CD4-positive, alpha-beta T cell (primary cell): Measurements from ENCODE around the gene FYN. TPM values are rescaled to one million over a fixed set of nuclear protein-coding genes. Genes with fewer than 3 reads are reported as not detected.
"Not testable (repeated sequence)": the region's sequence is repeated elsewhere in the genome, so short reads cannot be mapped to it uniquely, and the experiment has no call there.

Experiments used
- ATAC-seq: fragments of 200-7000 bp; cut with Tn5 transposase; one replicate; pipeline ENCODE4 v1.10.0; 2022; ENCODE audit warnings: mild to moderate bottlenecking; ENCODE audit not compliant: poor library complexity
- CTCF ChIA-PET: fragments of 350-600 bp; sonication (Branson Sonifier 250); formaldehyde crosslinking; loops from one replicate; lab custom pipeline; 2021; ENCODE audit warnings: antibody characterized with exemption, inconsistent platforms; lab: Charles Lee
- POLR2A ChIA-PET: fragments of 350-600 bp; sonication (Branson Sonifier 250); formaldehyde crosslinking; loops from one replicate; lab custom pipeline; 2021; ENCODE audit warnings: antibody characterized with exemption, inconsistent platforms; lab: Charles Lee
- DNase-seq, 14 experiments: peaks; one replicate each; pipeline ENCODE4 v3.0.0-alpha.2; 2013 to 2020; ENCODE audit warnings: mixed read lengths in 2 of 14
- H3K27ac ChIP-seq, 2 donors: one replicate each; pipeline versions ENCODE4 v1.5.1 to v1.7.0; 2013; ENCODE audit warnings: low read length in 2 of 2, low read depth in 1 of 2, mild to moderate bottlenecking in 1 of 2
- H3K27me3 ChIP-seq, 2 experiments: 1 replicate in 1 of 2; 2 replicates in 1 of 2; pipeline versions ENCODE4 v1.6.1 to v1.7.0; 2013; ENCODE audit warnings: low read length in 2 of 2, control low read depth in 1 of 2, mild to moderate bottlenecking in 1 of 2, moderate library complexity in 1 of 2; ENCODE audit not compliant: insufficient read depth in 2 of 2, control insufficient read depth in 1 of 2
- H3K36me3 ChIP-seq: one replicate; pipeline ENCODE4 v1.6.1; 2013; ENCODE audit warnings: low read length, control low read depth; ENCODE audit not compliant: insufficient read depth
- H3K4me1 ChIP-seq: one replicate; pipeline ENCODE4 v1.6.1; 2013; ENCODE audit warnings: low read length, control low read depth; ENCODE audit not compliant: insufficient read depth
- H3K4me3 ChIP-seq: one replicate; pipeline ENCODE4 v1.5.1; 2013; ENCODE audit warnings: mild to moderate bottlenecking, low read length, moderate library complexity
- H3K9me3 ChIP-seq, 2 experiments: 1 replicate in 1 of 2; 2 replicates in 1 of 2; pipeline versions ENCODE4 v1.6.1 to v1.7.0; 2013; ENCODE audit warnings: low read length in 2 of 2, mild to moderate bottlenecking in 2 of 2, control low read depth in 1 of 2, moderate library complexity in 1 of 2; ENCODE audit not compliant: control insufficient read depth in 1 of 2, insufficient read depth in 1 of 2
- H3K27ac Mint-ChIP-seq: one replicate; pipeline ENCODE4 v1.8.0; 2020; ENCODE audit warnings: mixed read lengths
- H3K27me3 Mint-ChIP-seq: one replicate; pipeline ENCODE4 v1.8.0; 2021; ENCODE audit warnings: mixed read lengths
- H3K36me3 Mint-ChIP-seq: one replicate; pipeline ENCODE4 v1.8.0; 2021; ENCODE audit warnings: low read depth, mixed read lengths
- H3K4me1 Mint-ChIP-seq: one replicate; pipeline ENCODE4 v1.8.0; 2021; ENCODE audit warnings: low read depth, mixed read lengths
- H3K4me3 Mint-ChIP-seq: one replicate; pipeline ENCODE4 v1.8.0; 2020; ENCODE audit warnings: mild to moderate bottlenecking, mixed read lengths
- H3K9me3 Mint-ChIP-seq: one replicate; pipeline ENCODE4 v1.8.0; 2020; ENCODE audit warnings: mixed read lengths
- CTCF ChIP-seq: fragments of 200-600 bp; IDR thresholded peaks from one replicate; pipeline ENCODE4 v1.8.0; 2022; ENCODE audit warnings: antibody characterized with exemption, mild to moderate bottlenecking
- intact Hi-C, 2 experiments: fragments of 100-400 bp; cut with DNase I in 1 of 2; cut with micrococcal nuclease in 1 of 2; formaldehyde crosslinking; loops; one replicate each; pipeline versions ENCODE4 v1.15.1 to v1.9.0; 2023 to 2025; cut with DNase I, micrococcal nuclease
- total RNA-seq, 174 experiments: library from RNA in 2 of 174; stranded (reverse) in 2 of 174; gene quantifications; one replicate each; pipeline ENCODE4 v1.2.3 and lab custom pipeline; 2021 to 2026

The FYN gene
- total RNA-seq, 2 experiments from 2014 or later, result 419 TPM

GRCh38 chr6:111837641-111838500 is 35.4 kb downstream of the FYN start:
- peak in 4 of 14 experiments; percentile 27 to 72 (median 68) for DNase-seq

GRCh38 chr6:111837007-111837406 is 36.2 kb downstream of the FYN start:
- H3K27ac ChIP-seq, result peak overlapping the region; percentile 53 to 84
- intact Hi-C loops, result loop anchor here (1.0 to 5.0 kb wide), 3 partner anchors 9 to 35 kb away; partner anchors contain the start of gene FYN (in 2 of the 2)
- no peaks in the 10 kb centered on the region for H3K27me3 ChIP-seq
- no peaks in the 10 kb centered on the region for H3K9me3 ChIP-seq
- H3K36me3 Mint-ChIP-seq, result peaks cover 59% of the 10 kb centered on the region
- H3K4me1 Mint-ChIP-seq, result peaks cover 43% of the 10 kb centered on the region
- ChIA-PET CTCF (interaction anchor here (1.2 kb wide), 1 partner anchor 10 kb away, joined by 3 read pairs; no protein-coding TSS in a partner anchor), POLR2A (interaction anchor here (0.7 kb wide), 1 partner anchor 9 kb away, joined by 3 read pairs; no protein-coding TSS in a partner anchor)
- TF ChIP-seq CTCF, result no peak
- H3K27ac Mint-ChIP-seq, result no peak overlapping the region
- peak in 3 of 14 experiments; percentile 67 to 84 (median 78) for DNase-seq
- ATAC-seq, result peak; percentile 9
- peaks cover 79% of the 10 kb centered on the region for H3K4me1 ChIP-seq
- peak overlapping the region; percentile 23 for H3K4me3 ChIP-seq
- no peaks in the 10 kb centered on the region for H3K27me3 Mint-ChIP-seq
- peaks cover 3% of the 10 kb centered on the region for H3K36me3 ChIP-seq
- H3K9me3 Mint-ChIP-seq, result no peaks in the 10 kb centered on the region
- H3K4me3 Mint-ChIP-seq, result peak overlapping the region; percentile 73

More at GRCh38 chr6:111837641-111838500, 35.4 kb downstream of the FYN start:
- TF ChIP-seq CTCF, result no peak
- ATAC-seq, result peak; percentile 65
- Histone ChIP-seq H3K27ac (peak overlapping the region; percentile 53 to 84), H3K4me3 (peak overlapping the region; percentile 23), H3K9me3 (no peaks in the 10 kb centered on the region), H3K4me1 (peaks cover 87% of the 10 kb centered on the region), H3K27me3 (no peaks in the 10 kb centered on the region), H3K36me3 (peaks cover 3% of the 10 kb centered on the region)
- POLR2A ChIA-PET, result interaction anchor here (0.7 kb wide), 1 partner anchor 8 kb away, joined by 3 read pairs; no protein-coding TSS in a partner anchor
- H3K27me3 Mint-ChIP-seq, result no peaks in the 10 kb centered on the region
- H3K27ac Mint-ChIP-seq, result no peak overlapping the region
- H3K36me3 Mint-ChIP-seq, result peaks cover 56% of the 10 kb centered on the region
- intact Hi-C loops, result loop anchor here (1.0 to 5.0 kb wide), 6 partner anchors 8 to 34 kb away; partner anchors contain the start of gene FYN (in 2 of the 2)
- H3K4me3 Mint-ChIP-seq, result peak overlapping the region; percentile 73
- peaks cover 35% of the 10 kb centered on the region for H3K4me1 Mint-ChIP-seq
- H3K9me3 Mint-ChIP-seq, result no peaks in the 10 kb centered on the region
- CTCF ChIA-PET, result interaction anchor here (1.2 to 1.4 kb wide), 2 partner anchors 11 to 33 kb away, joined by 3 to 4 read pairs; no protein-coding TSS in a partner anchor

GRCh38 chr6:111835807-111836206 is 37.4 kb downstream of the FYN start:
- ATAC-seq (no peak), DNase-seq (no peak)
- intact Hi-C loops, result loop anchor here (2.0 to 5.0 kb wide), 3 partner anchors 15 to 36 kb away; partner anchors contain the start of gene FYN (in 2 of the 2)
- Mint-ChIP-seq H3K4me3 (peak overlapping the region; percentile 12), H3K27me3 (no peaks in the 10 kb centered on the region), H3K9me3 (no peaks in the 10 kb centered on the region), H3K4me1 (peaks cover 51% of the 10 kb centered on the region), H3K36me3 (peaks cover 68% of the 10 kb centered on the region), H3K27ac (no peak overlapping the region)
- H3K27ac ChIP-seq, result peak overlapping the region in 1 of 2 donors; percentile 47
- peaks cover 69% of the 10 kb centered on the region for H3K4me1 ChIP-seq
- no peaks in the 10 kb centered on the region for H3K27me3 ChIP-seq
- H3K36me3 ChIP-seq, result peaks cover 3% of the 10 kb centered on the region
- CTCF ChIA-PET, result no interaction called here
- POLR2A ChIA-PET, result interaction anchor here (0.6 to 1.9 kb wide), 3 partner anchors 9 to 20 kb away, joined by 3 to 5 read pairs (median 4); no protein-coding TSS in a partner anchor
- H3K9me3 ChIP-seq, result no peaks in the 10 kb centered on the region
- no peak overlapping the region for H3K4me3 ChIP-seq
- no peak for TF ChIP-seq CTCF

- peaks cover 65% of the 10 kb centered on the region for H3K4me1 ChIP-seq
- Mint-ChIP-seq H3K4me1 (peaks cover 55% of the 10 kb centered on the region), H3K36me3 (peaks cover 70% of the 10 kb centered on the region), H3K4me3 (peak overlapping the region; percentile 12)
- ATAC-seq, H3K9me3 Mint-ChIP-seq, H3K27ac Mint-ChIP-seq, DNase-seq, H3K27me3 Mint-ChIP-seq, H3K9me3 ChIP-seq, H3K27ac ChIP-seq, H3K36me3 ChIP-seq, H3K4me3 ChIP-seq, H3K27me3 ChIP-seq, CTCF ChIA-PET: not testable (repeated sequence)
- intact Hi-C loops, result loop anchor here (2.0 to 5.0 kb wide), 2 partner anchors 15 to 37 kb away; partner anchors contain the start of gene FYN (in 2 of the 2)
- POLR2A ChIA-PET, result interaction anchor here (1.1 to 1.9 kb wide), 2 partner anchors 9 to 12 kb away, joined by 4 to 5 read pairs; no protein-coding TSS in a partner anchor
Measured at GRCh38 chr6:111835398-111835797, 37.9 kb downstream of the FYN start.
